Astrocyte (in vitro differentiated cells and primary cell): ENCODE measurements around the gene C17orf50. TPM values are rescaled to one million over a fixed set of nuclear protein-coding genes. Genes with fewer than 3 reads are reported as not detected.

ENCODE experiments used
- DNase-seq: peaks from one replicate; pipeline ENCODE4 v3.0.0-alpha.2; 2010; ENCODE audit warnings: low read depth
- FAIRE-seq: peaks from 2 replicates; lab custom pipeline; 2011; peaks lifted over from hg19 to GRCh38; lab: Jason Lieb, UNC
- H2AFZ ChIP-seq: 2 replicates; pipeline ENCODE4 v1.6.0; 2012; ENCODE audit warnings: low read depth, low read length, inconsistent platforms
- H3K27ac ChIP-seq: 2 replicates; pipeline ENCODE4 v1.5.1; 2011; ENCODE audit warnings: low read depth, low read length, inconsistent platforms
- H3K27me3 ChIP-seq: 2 replicates; pipeline ENCODE4 v1.6.0; 2011; ENCODE audit warnings: low read length, inconsistent platforms; ENCODE audit not compliant: insufficient read depth
- H3K36me3 ChIP-seq: 2 replicates; pipeline ENCODE4 v1.5.1; 2011; ENCODE audit warnings: low read length, inconsistent platforms; ENCODE audit not compliant: insufficient read depth
- H3K4me1 ChIP-seq: 2 replicates; pipeline ENCODE4 v1.5.1; 2011; ENCODE audit warnings: low read length, inconsistent platforms; ENCODE audit not compliant: insufficient read depth
- H3K4me2 ChIP-seq: 2 replicates; pipeline ENCODE4 v1.6.0; 2012; ENCODE audit warnings: low read length, inconsistent platforms
- H3K4me3 ChIP-seq: 2 replicates; pipeline ENCODE4 v1.5.1; 2011; ENCODE audit warnings: low read depth, mild to moderate bottlenecking, low read length, inconsistent platforms; ENCODE audit not compliant: insufficient read depth
- H3K79me2 ChIP-seq: 2 replicates; pipeline ENCODE4 v1.6.0; 2012; ENCODE audit warnings: mild to moderate bottlenecking, low read length, inconsistent platforms; ENCODE audit not compliant: insufficient read depth
- H3K9ac ChIP-seq: 2 replicates; pipeline ENCODE4 v1.6.0; 2012; ENCODE audit warnings: mild to moderate bottlenecking, low read length, inconsistent platforms
- H3K9me3 ChIP-seq: 2 replicates; pipeline ENCODE4 v1.5.1; 2012; ENCODE audit warnings: low read depth, mild to moderate bottlenecking, low read length, inconsistent platforms; ENCODE audit not compliant: insufficient read depth
- H4K20me1 ChIP-seq: 2 replicates; pipeline ENCODE4 v1.6.0; 2012; ENCODE audit warnings: low read length, inconsistent platforms; ENCODE audit not compliant: insufficient read depth
- H3K27ac Mint-ChIP-seq: one replicate; pipeline ENCODE4 v1.8.0; 2021; ENCODE audit warnings: mild to moderate bottlenecking, mixed read lengths; ENCODE audit not compliant: unreplicated experiment
- H3K27me3 Mint-ChIP-seq: one replicate; pipeline ENCODE4 v1.8.0; 2021; ENCODE audit warnings: low read depth, mixed read lengths; ENCODE audit not compliant: unreplicated experiment
- H3K36me3 Mint-ChIP-seq: one replicate; pipeline ENCODE4 v1.8.0; 2021; ENCODE audit warnings: low read depth, mixed read lengths; ENCODE audit not compliant: unreplicated experiment
- H3K4me1 Mint-ChIP-seq: one replicate; pipeline ENCODE4 v1.8.0; 2021; ENCODE audit warnings: low read depth, mixed read lengths; ENCODE audit not compliant: unreplicated experiment
- H3K4me3 Mint-ChIP-seq: one replicate; pipeline ENCODE4 v1.8.0; 2021; ENCODE audit warnings: mild to moderate bottlenecking, moderate library complexity, mixed read lengths; ENCODE audit not compliant: unreplicated experiment
- H3K9me3 Mint-ChIP-seq: one replicate; pipeline ENCODE4 v1.8.0; 2021; ENCODE audit warnings: mild to moderate bottlenecking, mixed read lengths; ENCODE audit not compliant: unreplicated experiment
- EZH2 ChIP-seq: IDR thresholded peaks from 2 replicates; pipeline ENCODE4 v1.6.1; 2012; ENCODE audit warnings: mild to moderate bottlenecking, low read length, inconsistent platforms; ENCODE audit not compliant: insufficient read depth
- total RNA-seq: library from RNA; stranded (reverse); gene quantifications from 2 replicates; pipeline ENCODE4 v1.2.1, GENCODE V29; 2021
- TF ChIP-seq, protein P1 (sequence below): IDR thresholded peaks from 2 replicates; pipeline ENCODE4 v1.5.1; 2011; ENCODE audit warnings: low read depth, mild to moderate bottlenecking, inconsistent platforms, low read length, moderate library complexity; ENCODE audit not compliant: insufficient read depth

Gene C17orf50
- total RNA-seq, 1 donor from 2014 or later: not detected

DNA sequence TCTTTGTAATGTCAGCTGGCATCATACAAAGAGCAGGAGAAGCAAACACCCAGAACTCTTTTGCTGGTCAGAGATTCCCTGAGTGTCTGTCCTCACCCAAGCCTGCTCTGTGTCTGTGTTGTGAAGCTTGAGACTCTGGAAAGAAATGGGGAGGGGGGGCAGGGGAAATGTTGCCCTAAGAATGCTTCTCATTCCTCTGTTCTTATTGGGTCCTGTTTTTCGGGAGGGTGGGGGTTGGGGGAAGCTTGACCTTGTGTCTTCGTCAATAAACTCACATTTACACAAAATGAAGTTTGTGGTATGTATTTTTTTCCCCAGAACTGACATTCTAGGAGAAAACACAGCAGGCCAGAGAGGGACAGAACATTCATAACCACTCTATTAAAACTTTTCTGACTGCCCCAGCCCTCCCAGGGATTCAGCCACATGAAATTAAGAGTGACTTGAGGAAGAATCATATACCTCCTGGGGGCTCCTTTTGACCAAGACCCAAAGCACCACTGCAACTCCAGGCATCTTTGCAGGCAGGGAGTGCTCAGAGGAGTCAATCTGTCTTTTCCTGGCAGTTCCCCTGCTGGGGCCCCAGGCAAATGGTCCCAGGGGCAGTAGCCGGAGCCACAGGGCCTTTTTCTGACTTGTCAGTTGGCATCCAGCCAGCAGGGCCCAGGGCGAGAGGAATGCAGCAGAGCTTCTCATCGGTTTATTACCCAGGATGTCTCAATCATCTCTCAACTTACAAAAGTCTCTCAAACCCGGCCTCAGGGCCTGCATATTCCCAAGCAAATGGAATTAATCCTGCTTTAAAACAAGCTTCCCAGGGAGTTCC lies 34.3 kb upstream of the C17orf50 start:
- Histone ChIP-seq H3K4me3 (no peak overlapping the region), H3K4me2 (peak overlapping the region; percentile 49), H2AFZ (no peak overlapping the region), H3K27me3 (no peaks in the 10 kb centered on the region), H3K9ac (peak overlapping the region; percentile 14), H3K79me2 (no peaks in the 10 kb centered on the region), H4K20me1 (peaks cover 35% of the 10 kb centered on the region), H3K36me3 (peaks cover 29% of the 10 kb centered on the region), H3K4me1 (peaks cover 29% of the 10 kb centered on the region), H3K27ac (peak overlapping the region; percentile 4), H3K9me3 (no peaks in the 10 kb centered on the region)
- peaks cover 14% of the 10 kb centered on the region for H3K36me3 Mint-ChIP-seq
- no peak overlapping the region for H3K4me3 Mint-ChIP-seq
- TF ChIP-seq EZH2: no peak
- TF ChIP-seq, protein P1, sequence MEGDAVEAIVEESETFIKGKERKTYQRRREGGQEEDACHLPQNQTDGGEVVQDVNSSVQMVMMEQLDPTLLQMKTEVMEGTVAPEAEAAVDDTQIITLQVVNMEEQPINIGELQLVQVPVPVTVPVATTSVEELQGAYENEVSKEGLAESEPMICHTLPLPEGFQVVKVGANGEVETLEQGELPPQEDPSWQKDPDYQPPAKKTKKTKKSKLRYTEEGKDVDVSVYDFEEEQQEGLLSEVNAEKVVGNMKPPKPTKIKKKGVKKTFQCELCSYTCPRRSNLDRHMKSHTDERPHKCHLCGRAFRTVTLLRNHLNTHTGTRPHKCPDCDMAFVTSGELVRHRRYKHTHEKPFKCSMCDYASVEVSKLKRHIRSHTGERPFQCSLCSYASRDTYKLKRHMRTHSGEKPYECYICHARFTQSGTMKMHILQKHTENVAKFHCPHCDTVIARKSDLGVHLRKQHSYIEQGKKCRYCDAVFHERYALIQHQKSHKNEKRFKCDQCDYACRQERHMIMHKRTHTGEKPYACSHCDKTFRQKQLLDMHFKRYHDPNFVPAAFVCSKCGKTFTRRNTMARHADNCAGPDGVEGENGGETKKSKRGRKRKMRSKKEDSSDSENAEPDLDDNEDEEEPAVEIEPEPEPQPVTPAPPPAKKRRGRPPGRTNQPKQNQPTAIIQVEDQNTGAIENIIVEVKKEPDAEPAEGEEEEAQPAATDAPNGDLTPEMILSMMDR: no peak
- no peak overlapping the region for H3K27ac Mint-ChIP-seq
- FAIRE-seq (no peak), DNase-seq (peak; percentile 62)
- no peaks in the 10 kb centered on the region for H3K27me3 Mint-ChIP-seq
- H3K4me1 Mint-ChIP-seq: peaks cover 36% of the 10 kb centered on the region
- no peaks in the 10 kb centered on the region for H3K9me3 Mint-ChIP-seq

DNA sequence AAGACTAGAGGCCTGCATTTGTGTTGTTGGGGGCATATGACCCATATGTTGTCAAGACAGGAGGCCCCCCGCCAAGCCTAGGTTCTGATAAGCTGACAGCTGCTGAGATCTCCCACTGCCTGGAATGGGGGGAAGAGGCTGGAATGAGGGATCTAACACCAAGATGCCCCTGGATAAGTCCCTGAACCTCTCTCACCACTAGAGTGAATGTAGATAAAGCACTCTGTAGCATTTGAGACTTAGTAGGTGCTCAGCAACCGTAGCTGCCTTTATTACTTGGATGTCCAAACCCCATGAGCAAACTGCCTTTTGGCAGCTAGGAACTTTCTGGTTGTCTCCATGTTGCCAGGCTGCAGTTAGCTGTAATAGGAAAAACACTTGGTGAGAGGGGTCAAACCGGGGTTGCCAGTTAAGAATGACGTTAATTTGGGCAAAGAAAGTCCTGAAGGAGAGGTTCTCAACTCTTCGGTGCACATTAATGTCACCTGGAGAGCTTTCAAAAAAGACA lies 33.7 kb upstream of the C17orf50 start:
- no peak for DNase-seq
- Mint-ChIP-seq H3K36me3 (peaks cover 14% of the 10 kb centered on the region), H3K27me3 (no peaks in the 10 kb centered on the region), H3K9me3 (no peaks in the 10 kb centered on the region), H3K27ac (no peak overlapping the region), H3K4me3 (no peak overlapping the region), H3K4me1 (peaks cover 36% of the 10 kb centered on the region)
- Histone ChIP-seq H3K4me3 (no peak overlapping the region), H2AFZ (no peak overlapping the region), H3K36me3 (peaks cover 29% of the 10 kb centered on the region), H3K9me3 (no peaks in the 10 kb centered on the region), H3K79me2 (no peaks in the 10 kb centered on the region), H3K27me3 (no peaks in the 10 kb centered on the region), H3K27ac (peak overlapping the region; percentile 4), H3K4me2 (peak overlapping the region; percentile 49), H3K9ac (no peak overlapping the region), H4K20me1 (peaks cover 32% of the 10 kb centered on the region), H3K4me1 (peaks cover 30% of the 10 kb centered on the region)
- no peak for FAIRE-seq
- TF ChIP-seq EZH2: no peak
- TF ChIP-seq, protein P1: no peak

DNA sequence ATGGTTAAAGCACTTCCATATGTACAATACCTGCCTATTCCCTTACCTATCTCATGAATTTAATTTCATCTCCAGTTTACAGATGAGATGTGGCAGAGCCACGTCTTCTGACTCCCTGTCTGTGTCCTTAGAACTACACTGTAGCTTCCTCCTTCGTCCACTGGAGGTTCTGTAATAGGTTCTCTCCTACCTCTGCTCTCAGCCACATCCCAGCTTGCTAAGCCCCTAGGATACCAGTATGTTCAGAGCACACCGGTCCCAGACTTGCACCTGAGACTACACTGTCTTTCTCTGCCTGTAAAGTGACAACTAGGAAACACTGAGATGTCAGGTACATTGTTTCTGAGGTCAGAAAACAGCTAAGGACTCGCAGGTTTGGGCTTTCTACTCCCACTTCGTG lies 33.1 kb upstream of the C17orf50 start:
- Histone ChIP-seq H4K20me1 (peaks cover 34% of the 10 kb centered on the region), H3K4me1 (peaks cover 32% of the 10 kb centered on the region), H3K9me3 (no peaks in the 10 kb centered on the region), H3K4me2 (no peak overlapping the region), H3K27ac (no peak overlapping the region), H3K27me3 (no peaks in the 10 kb centered on the region), H2AFZ (no peak overlapping the region), H3K79me2 (no peaks in the 10 kb centered on the region), H3K9ac (no peak overlapping the region), H3K4me3 (no peak overlapping the region), H3K36me3 (peaks cover 29% of the 10 kb centered on the region)
- no peak for TF ChIP-seq EZH2
- TF ChIP-seq, protein P1: no peak
- Mint-ChIP-seq H3K27ac (peak overlapping the region; percentile 15), H3K9me3 (no peaks in the 10 kb centered on the region), H3K4me3 (peak overlapping the region; percentile 43), H3K4me1 (peaks cover 36% of the 10 kb centered on the region), H3K27me3 (no peaks in the 10 kb centered on the region), H3K36me3 (peaks cover 14% of the 10 kb centered on the region)
- DNase-seq (no peak), FAIRE-seq (no peak)
